ENCODE results near the gene DCHS2.

DCHS2 gene

DNA sequence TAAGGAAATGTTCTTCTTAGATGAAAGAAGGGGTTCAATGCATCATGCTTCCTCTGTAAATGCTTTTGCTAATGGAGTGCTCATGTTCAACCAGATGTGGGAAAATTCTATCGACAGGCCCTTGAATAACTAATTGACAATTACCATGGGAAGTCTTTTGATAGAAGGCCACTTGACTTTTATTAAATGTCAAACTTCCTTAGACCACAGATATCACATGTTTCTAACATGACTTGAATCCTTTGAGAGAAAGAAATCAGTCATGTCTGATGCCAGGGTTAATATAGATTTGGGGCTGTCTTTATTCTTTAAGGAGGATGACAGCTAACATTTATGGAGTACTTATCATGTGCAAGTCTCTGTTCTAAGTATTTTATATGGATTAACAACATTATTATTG is 280.1 kb downstream of the DCHS2 start:
- DNase-seq (ENCODE audit: low read depth in 2 of 2) = no peak

DNA sequence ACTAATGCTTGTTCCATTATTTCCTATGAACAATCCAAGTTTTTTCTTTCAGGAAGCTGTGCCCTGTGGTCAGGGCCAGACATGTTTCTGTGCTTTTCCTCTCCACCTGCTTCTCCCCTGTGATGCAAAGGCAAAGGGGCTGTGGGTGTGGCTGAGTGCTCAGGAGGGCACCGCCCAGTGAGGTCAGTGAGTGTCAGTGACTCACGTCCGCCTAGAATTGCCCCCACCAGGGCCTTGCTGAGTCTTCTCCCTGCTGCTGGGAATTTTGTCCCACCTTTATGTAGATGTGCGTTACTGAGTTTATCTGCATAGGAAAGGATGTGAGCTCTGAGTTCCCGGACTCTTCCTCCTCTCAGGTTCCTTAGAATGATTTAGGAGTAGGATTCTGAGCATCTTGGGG is 283.2 kb downstream of the DCHS2 start:
- DNase-seq (ENCODE audit: low read depth in 2 of 2) = no peak

DNA sequence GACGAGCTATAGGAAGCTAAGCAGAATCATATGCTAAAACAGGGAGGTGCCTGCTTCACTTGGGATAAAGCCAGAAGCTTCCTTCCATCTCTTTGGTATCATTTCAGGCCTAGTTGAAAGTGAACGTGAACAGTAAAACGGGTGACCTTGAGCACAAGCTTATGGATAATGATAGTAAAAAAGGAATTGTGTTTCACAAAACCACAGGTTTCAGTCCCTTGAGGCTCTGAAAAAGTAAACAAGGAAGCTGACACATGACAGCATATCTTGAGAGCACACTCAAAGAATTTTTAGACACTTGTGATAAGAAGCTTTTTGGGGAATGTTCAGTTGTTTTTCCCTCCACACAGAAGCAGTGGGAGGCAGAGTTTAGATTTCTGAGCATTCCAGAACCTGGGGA is 286.1 kb downstream of the DCHS2 start:
- no peak for DNase-seq (ENCODE audit: low read depth in 2 of 2)

- no peak for DNase-seq (ENCODE audit: low read depth in 2 of 2)
Measured at GRCh38 chr4:154194649-154195048, 296.9 kb downstream of the DCHS2 start.

- DNase-seq (ENCODE audit: low read depth in 2 of 2) = no peak
Measured at GRCh38 chr4:154192585-154192984, 299.0 kb downstream of the DCHS2 start.

GRCh38 chr4:154189346-154189745 is 302.3 kb downstream of the DCHS2 start:
- DNase-seq (ENCODE audit: low read depth in 2 of 2) = no peak

DNA sequence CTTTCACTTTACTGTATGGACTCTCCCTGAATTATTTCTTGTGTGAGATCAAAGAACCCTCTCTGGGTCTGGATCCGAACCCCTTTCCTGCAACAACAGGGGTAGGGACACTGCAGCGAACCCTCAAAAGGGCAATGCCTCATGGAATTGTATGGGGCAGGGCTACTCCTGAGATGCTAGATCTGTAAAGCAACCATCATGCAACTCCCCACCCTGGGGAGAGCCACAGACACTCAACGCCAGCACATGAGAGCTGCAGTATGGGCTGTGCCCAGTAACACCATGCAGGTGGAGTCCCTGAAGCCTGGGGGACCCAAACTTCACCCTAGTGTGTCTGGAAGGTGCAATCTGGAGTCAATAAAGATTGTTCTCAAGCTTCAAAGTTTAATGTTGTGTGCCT is 304.7 kb downstream of the DCHS2 start:
- no peak for DNase-seq (ENCODE audit: low read depth in 2 of 2)

DNA sequence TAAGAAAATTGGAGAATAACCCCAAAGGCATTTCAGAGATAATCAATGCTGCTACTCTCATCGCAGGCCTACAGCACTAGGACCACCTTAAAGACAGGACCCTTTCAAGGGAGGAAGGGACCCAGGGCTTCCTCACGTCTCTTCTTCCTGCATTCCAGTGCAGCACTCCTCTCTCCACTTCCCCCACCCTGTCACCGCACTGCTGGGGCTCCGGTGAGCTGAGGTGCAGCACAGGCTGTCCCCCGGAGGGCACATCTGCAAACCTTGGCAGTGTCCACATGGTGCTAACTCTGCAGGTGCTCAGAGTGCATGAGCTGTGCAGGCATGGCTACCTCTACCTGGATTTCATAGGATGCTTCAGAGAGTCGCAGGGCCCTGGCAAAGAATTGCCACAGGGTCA is 305.6 kb downstream of the DCHS2 start:
- DNase-seq (ENCODE audit: low read depth in 2 of 2) = no peak

DNA sequence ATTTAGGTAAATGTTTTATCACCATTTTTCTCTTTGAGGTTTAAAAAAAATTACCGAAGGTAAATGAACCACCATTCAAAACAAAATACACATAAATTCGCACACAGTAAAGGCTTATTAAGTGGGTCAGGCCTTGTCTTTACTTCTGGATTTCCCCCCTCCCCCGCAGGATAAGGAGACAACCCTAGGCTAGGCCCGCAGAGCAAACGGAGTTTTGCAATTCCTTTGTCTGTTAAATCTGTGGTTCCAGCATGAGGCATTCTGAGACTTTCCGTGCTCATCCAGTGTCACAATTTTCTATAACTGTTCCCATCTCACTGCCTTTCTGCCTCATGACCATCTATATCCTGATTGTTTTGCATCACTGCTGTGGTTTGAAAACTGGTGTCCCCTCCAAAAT is 307.4 kb downstream of the DCHS2 start:
- DNase-seq (ENCODE audit: low read depth in 2 of 2) = no peak

DNA sequence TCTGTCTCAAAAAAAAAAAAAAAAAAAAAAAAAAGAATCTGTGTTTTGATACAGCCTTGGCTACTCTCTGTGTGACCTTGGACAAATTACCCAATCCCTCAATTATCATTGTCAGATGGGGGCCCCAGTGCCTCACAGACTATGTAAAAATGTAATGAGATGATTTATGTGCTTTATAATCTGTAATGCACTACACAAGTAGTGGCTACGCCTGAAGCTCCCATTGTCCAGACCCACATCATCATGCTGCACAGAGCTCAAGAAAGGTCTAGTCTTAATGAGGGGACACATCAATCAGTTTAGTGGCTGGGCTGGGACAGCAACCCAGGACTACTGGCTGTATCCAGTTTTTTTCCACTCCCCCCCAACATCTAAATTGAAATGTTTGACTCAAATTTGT is 308.3 kb downstream of the DCHS2 start:
- DNase-seq (ENCODE audit: low read depth in 2 of 2) = no peak

All from activated CD8-positive, alpha-beta memory T cell treated with anti-CD3 and anti-CD28 coated beads for 4 hours (primary cell).